Measurements from ENCODE around the gene MYDGF.

DNA sequence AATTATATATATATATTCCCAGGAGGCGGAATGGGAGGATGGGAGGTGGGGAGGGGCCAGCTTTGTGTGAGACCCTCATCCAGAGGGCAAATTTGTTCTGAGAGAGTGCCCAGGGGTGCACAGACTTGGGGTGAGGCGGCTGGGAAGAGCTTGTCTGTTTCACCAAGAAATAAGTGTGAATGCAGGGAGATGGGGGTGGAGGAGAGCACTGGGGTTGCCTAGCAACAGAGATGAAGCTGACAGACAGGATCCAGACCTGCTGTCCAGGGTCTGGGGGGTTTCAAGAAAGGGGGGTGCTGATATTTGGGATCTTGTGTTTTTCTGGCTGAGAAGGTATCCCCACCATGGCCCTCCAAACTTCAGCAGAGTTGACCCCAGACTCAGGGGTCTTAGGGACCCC is 49.5 kb downstream of the MYDGF start:
- TF ChIP-seq, protein P1, sequence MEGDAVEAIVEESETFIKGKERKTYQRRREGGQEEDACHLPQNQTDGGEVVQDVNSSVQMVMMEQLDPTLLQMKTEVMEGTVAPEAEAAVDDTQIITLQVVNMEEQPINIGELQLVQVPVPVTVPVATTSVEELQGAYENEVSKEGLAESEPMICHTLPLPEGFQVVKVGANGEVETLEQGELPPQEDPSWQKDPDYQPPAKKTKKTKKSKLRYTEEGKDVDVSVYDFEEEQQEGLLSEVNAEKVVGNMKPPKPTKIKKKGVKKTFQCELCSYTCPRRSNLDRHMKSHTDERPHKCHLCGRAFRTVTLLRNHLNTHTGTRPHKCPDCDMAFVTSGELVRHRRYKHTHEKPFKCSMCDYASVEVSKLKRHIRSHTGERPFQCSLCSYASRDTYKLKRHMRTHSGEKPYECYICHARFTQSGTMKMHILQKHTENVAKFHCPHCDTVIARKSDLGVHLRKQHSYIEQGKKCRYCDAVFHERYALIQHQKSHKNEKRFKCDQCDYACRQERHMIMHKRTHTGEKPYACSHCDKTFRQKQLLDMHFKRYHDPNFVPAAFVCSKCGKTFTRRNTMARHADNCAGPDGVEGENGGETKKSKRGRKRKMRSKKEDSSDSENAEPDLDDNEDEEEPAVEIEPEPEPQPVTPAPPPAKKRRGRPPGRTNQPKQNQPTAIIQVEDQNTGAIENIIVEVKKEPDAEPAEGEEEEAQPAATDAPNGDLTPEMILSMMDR (tag by site-specific recombination; IDR thresholded peaks at IDR 0.05) = no peak
- TF ChIP-seq SCRT1 (tag by site-specific recombination; IDR thresholded peaks at IDR 0.05; ENCODE audit: borderline replicate concordance) (no peak), ZNF530 (tag by site-specific recombination; IDR thresholded peaks at IDR 0.05; ENCODE audit: low read depth) (no peak), ZNF433 (tag by site-specific recombination; IDR thresholded peaks at IDR 0.05; ENCODE audit: low read depth) (no peak)
